IPS DF 4.7 (cell line): Measurements from ENCODE around the gene CAMSAP1.

ENCODE experiments used
- DNase-seq: peaks from one replicate; pipeline ENCODE4 v3.0.0-alpha.2; 2013; ENCODE audit warnings: low spot score; ENCODE audit errors: extremely low read depth

CAMSAP1 gene

DNA sequence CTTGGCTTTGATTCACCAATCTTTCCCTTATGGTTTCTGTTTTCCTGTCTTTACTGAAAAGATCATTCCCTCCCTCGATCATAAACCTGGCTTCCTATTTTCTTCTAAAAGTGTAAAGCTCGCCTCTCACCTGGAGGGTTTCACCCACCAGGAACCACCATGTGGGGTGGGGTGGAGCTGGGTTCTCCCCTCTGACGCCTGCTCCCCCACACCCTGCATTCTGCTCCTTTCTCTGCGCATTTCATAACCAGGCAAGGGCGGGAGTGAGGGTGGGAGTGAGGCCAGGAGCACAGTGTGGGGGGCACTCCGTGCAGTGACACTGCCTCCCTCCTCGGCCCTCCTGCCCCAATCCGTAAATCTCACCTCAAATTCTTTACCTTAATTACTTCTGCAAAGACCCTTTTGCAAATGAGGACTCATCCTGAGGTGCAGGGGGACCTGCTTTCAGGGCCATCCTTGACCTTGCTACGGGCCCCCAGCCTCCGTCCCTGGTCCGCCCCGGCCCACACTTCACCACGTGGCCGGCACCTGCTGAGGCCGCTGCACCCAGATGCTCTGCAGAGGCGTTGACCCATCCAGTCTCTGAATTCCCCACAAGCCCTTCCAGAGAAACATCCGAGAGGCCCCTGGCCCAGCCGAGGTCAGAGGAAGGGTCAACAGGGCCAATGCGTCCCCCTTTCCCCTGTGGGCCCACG is 146.0 kb downstream of the CAMSAP1 start:
- no peak for DNase-seq

DNA sequence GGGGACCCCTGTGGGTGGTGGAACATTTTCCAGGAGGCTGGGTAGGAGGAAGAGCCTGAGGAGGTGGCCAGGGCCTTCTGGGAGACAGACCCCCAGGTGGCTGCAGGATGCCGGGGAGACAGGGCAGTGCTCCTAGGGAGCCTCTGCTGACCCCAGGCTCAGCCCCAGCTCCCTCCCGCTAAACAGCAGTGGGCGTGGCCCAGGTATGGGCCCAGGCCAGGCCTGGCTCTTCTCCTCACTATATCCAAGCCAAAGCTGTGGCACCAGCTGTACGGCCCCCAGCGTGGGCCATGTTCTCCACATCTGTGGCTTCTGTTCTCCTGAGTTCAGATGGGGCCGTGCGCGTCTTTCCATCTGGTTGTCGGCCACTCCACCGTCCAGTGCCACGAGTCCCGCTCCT is 146.9 kb downstream of the CAMSAP1 start:
- DNase-seq, result no peak

DNA sequence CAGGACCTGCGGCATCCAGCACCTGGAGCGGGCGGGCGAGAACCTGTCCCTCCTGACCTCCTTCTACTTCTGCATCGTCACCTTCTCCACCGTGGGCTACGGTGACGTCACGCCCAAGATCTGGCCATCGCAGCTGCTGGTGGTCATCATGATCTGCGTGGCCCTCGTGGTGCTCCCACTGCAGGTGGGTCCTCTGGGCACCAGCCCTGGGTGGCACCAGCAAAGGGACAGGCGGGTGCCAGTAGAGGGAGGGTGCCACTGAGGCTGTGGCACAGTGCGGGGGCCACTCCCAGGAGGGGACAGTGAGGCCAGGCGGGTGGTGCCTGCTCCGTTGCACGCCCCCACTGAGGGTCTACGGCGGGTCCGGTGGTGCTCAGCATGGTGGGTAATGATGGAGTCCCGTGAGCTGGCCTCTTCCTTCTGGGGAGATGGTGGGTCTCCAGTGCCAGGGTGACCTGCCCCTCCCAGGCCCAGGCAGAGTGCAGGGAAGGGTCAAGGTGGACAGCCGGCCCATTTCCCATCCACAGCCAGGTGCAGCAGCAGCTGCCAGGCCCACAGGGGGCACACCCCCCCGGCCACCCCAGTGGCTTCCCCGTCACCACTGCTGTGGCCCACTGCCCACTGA is 147.6 kb downstream of the CAMSAP1 start:
- no peak for DNase-seq

DNA sequence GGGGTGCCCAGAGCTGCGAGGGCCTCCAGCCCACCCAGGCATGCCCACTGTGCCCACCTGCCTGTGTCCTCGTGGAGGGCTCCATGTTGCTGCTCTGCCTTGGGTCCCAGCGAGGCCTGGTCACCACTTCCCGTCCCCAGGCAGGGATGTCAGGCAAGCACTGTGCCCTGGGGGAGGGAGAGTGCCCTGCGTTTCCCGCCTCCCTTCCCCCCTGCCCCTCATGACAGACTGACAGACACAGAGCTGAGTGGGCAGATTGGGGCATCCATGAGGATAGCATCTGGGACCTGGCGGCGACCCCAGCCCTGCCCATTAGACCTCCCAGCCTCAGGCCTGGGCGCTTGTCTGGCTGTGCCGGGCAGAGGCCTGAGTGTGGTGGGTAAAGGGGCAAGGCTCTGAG is 148.5 kb downstream of the CAMSAP1 start:
- no peak for DNase-seq
